Ovary (tissue), 9 donors: ENCODE measurements around the gene OBSCN. TPM values are rescaled to one million over a fixed set of nuclear protein-coding genes. Genes with fewer than 3 reads are reported as not detected.

Experiments used
- DNase-seq, 5 donors: peaks; one replicate each; pipeline ENCODE4 v3.0.0-alpha.2; 2019 to 2020
- H3K27ac ChIP-seq, 2 donors: fragments of 200-600 bp; one replicate each; pipeline versions ENCODE4 v1.5.1 to v1.8.0; 2019 to 2022
- H3K27me3 ChIP-seq: fragments of 200-600 bp; one replicate; pipeline ENCODE4 v1.8.0; 2022
- H3K36me3 ChIP-seq: fragments of 200-600 bp; sonication (generic); one replicate; pipeline ENCODE4 v1.5.1; 2019
- H3K4me1 ChIP-seq: one replicate; pipeline ENCODE4 v1.8.1; 2013; ENCODE audit warnings: mild to moderate bottlenecking, moderate library complexity; ENCODE audit not compliant: insufficient read depth
- H3K4me3 ChIP-seq: fragments of 200-600 bp; sonication (generic); one replicate; pipeline ENCODE4 v1.5.1; 2017
- H3K9me3 ChIP-seq, 2 donors: fragments of 200-600 bp in 1 of 2; sonication (generic) in 1 of 2; one replicate each; pipeline versions ENCODE4 v1.5.1 to v1.8.1; 2013 to 2019; ENCODE audit warnings: mild to moderate bottlenecking in 1 of 2, moderate library complexity in 1 of 2
- EP300 ChIP-seq: sonication (generic); formaldehyde crosslinking; IDR thresholded peaks from one replicate; pipeline ENCODE4 v1.6.1; 2017; ENCODE audit warnings: antibody characterized with exemption
- POLR2A ChIP-seq: fragments of 450-650 bp; IDR thresholded peaks from one replicate; pipeline ENCODE4 v1.6.1; 2017; ENCODE audit warnings: antibody characterized with exemption, mild to moderate bottlenecking, moderate library complexity
- WGBS, 3 donors: extraction: QIAGEN DNeasy Blood & Tissue Kit in 1 of 3; methylation state at CpG; one replicate each; pipeline versions ENCODE4 v1.1.5 to v1.1.7; 2013 to 2017; 5-methylcytosine and 5-hydroxymethylcytosine counted together
- intact Hi-C, 4 donors: fragments of 100-400 bp; cut with DNase I; formaldehyde crosslinking; loops; one replicate each; pipeline versions ENCODE4 v1.11.0 to v1.15.1; 2022 to 2023
- polyA plus RNA-seq, 2 donors: library from polyadenylated mRNA; stranded (reverse); fragments of 200-250 nt in 1 of 2; fragments of 350-450 nt in 1 of 2; fragmentation: Illumina TruSeq in 1 of 2; extraction: RNeasy Lipid Tissue Mini Kit (QIAGEN cat#74804) in 1 of 2; gene quantifications; one replicate each; pipeline ENCODE4 v1.2.3, GENCODE V29; 2013 to 2014
- total RNA-seq, 7 donors: library from RNA; depleted of rRNA in 2 of 7; stranded (reverse); fragments of >200 nt in 2 of 7; fragmentation: NEBNext Ultra II Directional in 3 of 7; extraction: Animal tissue kit (Norgen Biotek cat#: 25700) in 3 of 7; gene quantifications; one replicate each; pipeline versions ENCODE4 v1.1.0 to v1.2.4, GENCODE V29; 2016 to 2023
- TF ChIP-seq, protein P1 (sequence below), 3 donors: fragments of 450-650 bp in 2 of 3; fragments of 200-600 bp in 1 of 3; IDR thresholded peaks; one replicate each; pipeline versions ENCODE4 v1.5.1 to v1.8.0; 2016 to 2022; ENCODE audit warnings: antibody characterized with exemption in 3 of 3, mild to moderate bottlenecking in 1 of 3
- donor health status: DM: no; HTN: no; CAD: no; lungs with moderate emphysema.
- donor health status: DM: no; HTN: no; CAD: no.
- donor health status: Bipolar disorder and iron deficiency.
- donor health status: DM: yes; HTN: yes; CAD: no.
- donor health status: DM: no; HTN: no; CAD: no.
- donor health status: DM: yes; HTN: yes; CAD: no.

The OBSCN gene
- total and polyA plus RNA-seq, 9 donors, result 3.5 to 37.1 (median 29.0) TPM

DNA sequence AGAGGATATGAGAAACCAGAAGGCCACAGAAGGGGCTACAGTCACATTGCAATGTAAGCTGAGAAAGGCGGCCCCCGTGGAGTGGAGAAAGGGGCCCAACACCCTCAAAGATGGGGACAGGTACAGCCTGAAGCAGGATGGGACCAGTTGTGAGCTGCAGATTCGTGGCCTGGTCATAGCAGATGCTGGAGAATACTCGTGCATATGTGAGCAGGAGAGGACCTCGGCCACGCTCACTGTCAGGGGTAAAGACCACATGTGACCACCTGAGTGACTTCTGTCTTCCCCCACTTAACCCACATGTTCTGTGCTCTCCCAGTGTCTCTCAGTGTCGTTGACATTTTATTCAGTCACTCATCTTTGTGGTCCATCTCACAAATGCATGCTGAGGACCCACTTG lies 92.1 kb downstream of the OBSCN start:
- Histone ChIP-seq H3K27ac (no peak overlapping the region), H3K27me3 (no peaks in the 10 kb centered on the region), H3K9me3 (no peaks in the 10 kb centered on the region), H3K4me3 (no peak overlapping the region), H3K4me1 (no peaks in the 10 kb centered on the region), H3K36me3 (no peaks in the 10 kb centered on the region)
- 91 to 93% (median 92%) methylated on average over 7 of the region's 7 CpGs for WGBS, 3 donors
- intact Hi-C loops, result no loop called here
- no peak for TF ChIP-seq EP300
- TF ChIP-seq, protein P1, sequence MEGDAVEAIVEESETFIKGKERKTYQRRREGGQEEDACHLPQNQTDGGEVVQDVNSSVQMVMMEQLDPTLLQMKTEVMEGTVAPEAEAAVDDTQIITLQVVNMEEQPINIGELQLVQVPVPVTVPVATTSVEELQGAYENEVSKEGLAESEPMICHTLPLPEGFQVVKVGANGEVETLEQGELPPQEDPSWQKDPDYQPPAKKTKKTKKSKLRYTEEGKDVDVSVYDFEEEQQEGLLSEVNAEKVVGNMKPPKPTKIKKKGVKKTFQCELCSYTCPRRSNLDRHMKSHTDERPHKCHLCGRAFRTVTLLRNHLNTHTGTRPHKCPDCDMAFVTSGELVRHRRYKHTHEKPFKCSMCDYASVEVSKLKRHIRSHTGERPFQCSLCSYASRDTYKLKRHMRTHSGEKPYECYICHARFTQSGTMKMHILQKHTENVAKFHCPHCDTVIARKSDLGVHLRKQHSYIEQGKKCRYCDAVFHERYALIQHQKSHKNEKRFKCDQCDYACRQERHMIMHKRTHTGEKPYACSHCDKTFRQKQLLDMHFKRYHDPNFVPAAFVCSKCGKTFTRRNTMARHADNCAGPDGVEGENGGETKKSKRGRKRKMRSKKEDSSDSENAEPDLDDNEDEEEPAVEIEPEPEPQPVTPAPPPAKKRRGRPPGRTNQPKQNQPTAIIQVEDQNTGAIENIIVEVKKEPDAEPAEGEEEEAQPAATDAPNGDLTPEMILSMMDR (IDR thresholded peaks at IDR 0.05), result no peak
- no peak for TF ChIP-seq POLR2A
- DNase-seq, result no peak

DNA sequence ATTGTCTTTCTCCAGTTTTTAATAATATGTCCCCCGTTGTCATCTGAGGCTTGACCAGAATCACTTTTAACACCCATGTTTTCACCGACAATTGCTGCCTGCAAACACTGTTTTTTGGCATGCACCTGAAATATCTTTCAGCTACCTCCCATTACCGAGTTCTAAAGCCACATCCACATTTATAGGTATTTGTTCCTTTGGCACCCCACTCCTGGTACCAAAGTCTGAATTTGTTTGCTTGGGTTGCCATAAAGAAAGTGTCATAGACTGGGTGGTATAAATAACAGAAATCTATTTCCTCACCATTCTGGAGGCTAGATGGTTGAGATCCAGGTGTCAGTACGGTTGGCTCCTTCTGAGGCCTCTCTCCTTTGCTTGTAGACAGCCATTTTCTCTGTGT lies 94.2 kb downstream of the OBSCN start:
- H3K4me1 ChIP-seq, result no peaks in the 10 kb centered on the region
- H3K27me3 ChIP-seq, result no peaks in the 10 kb centered on the region
- TF ChIP-seq, protein P1 (IDR thresholded peaks at IDR 0.05), result no peak
- DNase-seq, result no peak
- H3K27ac ChIP-seq, result no peak overlapping the region
- H3K4me3 ChIP-seq, result no peak overlapping the region
- H3K36me3 ChIP-seq, result no peaks in the 10 kb centered on the region
- no peaks in the 10 kb centered on the region for H3K9me3 ChIP-seq
- intact Hi-C loops, result no loop called here
- 94 to 97% (median 95%) methylated on average over 4 of the region's 4 CpGs for WGBS, 3 donors

DNA sequence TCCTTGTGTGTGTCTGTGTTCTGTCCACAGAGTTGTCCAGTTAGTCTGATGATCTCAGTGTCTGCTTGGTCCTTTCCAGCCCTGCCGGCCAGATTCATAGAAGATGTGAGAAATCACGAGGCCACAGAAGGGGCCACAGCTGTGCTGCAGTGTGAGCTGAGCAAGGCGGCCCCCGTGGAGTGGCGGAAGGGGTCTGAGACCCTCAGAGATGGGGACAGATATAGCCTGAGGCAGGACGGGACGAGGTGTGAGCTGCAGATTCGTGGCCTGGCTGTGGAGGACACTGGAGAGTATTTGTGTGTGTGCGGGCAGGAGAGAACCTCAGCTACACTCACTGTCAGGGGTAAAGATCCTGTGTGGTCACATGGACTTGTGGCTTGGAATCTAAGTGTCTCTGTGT lies 95.8 kb downstream of the OBSCN start:
- Histone ChIP-seq H3K36me3 (no peaks in the 10 kb centered on the region), H3K9me3 (no peaks in the 10 kb centered on the region), H3K4me3 (no peak overlapping the region), H3K4me1 (no peaks in the 10 kb centered on the region), H3K27me3 (no peaks in the 10 kb centered on the region), H3K27ac (no peak overlapping the region)
- TF ChIP-seq, protein P1 (IDR thresholded peaks at IDR 0.05), result no peak
- TF ChIP-seq EP300 (no peak), POLR2A (no peak)
- intact Hi-C loops, result no loop called here
- DNase-seq, result peak in 4 of 5 donors; percentile 6 to 25 (median 8)
- 83 to 98% (median 90%) methylated on average over 9 of the region's 9 CpGs for WGBS, 3 donors

DNA sequence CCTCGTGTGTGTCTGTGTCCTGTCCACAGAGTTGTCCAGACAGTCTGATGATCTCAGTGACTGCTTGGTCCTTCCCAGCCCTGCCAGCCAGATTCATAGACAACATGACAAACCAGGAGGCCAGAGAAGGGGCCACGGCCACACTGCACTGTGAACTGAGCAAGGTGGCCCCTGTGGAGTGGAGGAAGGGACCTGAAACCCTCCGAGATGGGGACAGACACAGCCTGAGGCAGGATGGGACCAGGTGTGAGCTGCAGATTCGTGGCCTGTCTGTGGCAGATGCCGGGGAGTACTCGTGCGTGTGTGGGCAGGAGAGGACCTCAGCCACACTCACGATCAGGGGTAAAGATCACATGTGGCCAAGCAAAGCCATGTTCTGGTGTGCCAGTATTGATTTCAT lies 96.4 kb downstream of the OBSCN start:
- Histone ChIP-seq H3K27me3 (no peaks in the 10 kb centered on the region), H3K36me3 (no peaks in the 10 kb centered on the region), H3K4me3 (no peak overlapping the region), H3K4me1 (no peaks in the 10 kb centered on the region), H3K27ac (no peak overlapping the region), H3K9me3 (no peaks in the 10 kb centered on the region)
- TF ChIP-seq, protein P1 (IDR thresholded peaks at IDR 0.05), result no peak
- intact Hi-C loops, result no loop called here
- peak in 1 of 5 donors; percentile 3 for DNase-seq
- 85 to 87% (median 87%) methylated on average over 8 of the region's 8 CpGs for WGBS, 3 donors
